ENCODE measurements around the gene CBFB.
"Not testable (repeated sequence)": the region's sequence is repeated elsewhere in the genome, so short reads cannot be mapped to it uniquely, and the experiment has no call there.

CBFB gene

DNA sequence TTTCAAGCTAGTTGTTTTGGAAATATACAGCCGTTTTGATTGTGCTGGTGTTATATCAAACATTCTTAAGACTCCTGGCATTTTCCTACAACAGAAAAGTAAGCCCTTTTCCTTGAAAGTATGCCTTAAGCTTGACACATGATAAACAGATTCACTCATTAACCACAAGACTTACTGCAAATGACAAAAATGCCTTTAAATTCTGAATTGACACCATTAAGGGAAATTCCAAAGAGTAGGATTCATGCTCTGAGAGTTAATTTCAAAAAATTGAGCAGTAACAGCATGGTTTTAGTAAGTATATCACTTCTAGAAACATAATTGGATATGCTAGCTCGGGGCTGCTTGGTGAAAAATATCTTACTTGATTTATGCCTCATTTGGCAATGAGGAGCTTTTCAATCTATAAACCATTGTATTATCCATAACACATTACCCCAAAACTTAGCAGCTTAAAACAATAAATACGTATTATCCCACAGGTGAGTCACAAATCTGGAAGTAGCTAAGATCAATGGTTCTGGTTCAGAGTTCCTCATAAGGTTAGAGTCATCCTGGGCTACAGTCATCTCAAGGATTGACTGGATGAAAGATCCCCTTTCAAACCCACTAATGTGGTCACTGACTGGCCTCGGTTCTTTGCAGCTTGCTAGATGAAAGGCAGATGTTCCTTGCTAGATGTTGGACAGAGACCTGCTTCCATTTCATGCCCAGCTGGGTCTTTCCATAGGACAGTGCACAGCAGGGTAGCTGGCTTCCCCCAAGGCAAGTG lies 72.5 kb downstream of the CBFB start:
- no peak for DNase-seq

- no peak for DNase-seq
Measured at GRCh38 chr16:67104061-67104460, 75.1 kb downstream of the CBFB start.

DNA sequence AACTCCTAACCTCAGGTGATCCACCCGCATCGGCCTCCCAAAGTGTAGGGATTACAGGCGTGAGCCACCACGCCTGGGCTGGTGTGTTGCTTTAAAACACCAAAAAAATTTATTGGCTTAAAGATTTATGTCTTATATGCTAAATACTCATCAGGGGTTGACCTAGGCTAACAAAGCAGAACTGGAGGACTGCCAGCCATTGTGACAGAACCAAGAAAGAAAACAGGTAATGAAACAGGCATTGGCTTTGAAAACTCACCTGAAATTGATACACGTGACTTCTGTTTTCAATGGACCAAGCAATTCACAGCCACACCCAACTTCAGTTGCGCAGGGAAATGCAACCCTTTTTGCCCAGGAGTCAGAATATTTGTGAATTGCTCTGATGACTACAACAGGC lies 75.9 kb downstream of the CBFB start:
- DNase-seq = peak; percentile 13

GRCh38 chr16:67105246-67105645 lies 76.3 kb downstream of the CBFB start:
- no peak for DNase-seq

DNA sequence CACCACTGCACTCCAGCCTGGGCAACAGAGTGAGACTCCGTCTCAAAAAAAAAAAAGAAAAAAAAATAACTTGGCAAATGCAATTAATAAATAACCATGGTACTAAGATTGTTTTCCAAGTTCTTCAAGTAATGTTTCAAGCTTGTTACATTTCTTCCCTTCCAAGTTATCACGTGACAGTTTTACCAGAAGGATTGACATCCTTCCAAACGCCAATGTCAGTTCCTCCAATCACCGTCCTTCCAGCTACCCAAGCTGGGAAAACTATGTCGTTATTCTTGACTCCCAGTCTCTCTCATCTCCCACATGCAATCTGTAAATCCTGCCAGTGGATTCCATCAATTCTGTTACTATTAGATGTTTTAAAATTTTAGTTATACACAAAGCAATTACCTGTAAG lies 76.9 kb downstream of the CBFB start:
- no peak for DNase-seq

- no peak for DNase-seq
Measured at GRCh38 chr16:67108489-67108888, 79.5 kb downstream of the CBFB start.

DNA sequence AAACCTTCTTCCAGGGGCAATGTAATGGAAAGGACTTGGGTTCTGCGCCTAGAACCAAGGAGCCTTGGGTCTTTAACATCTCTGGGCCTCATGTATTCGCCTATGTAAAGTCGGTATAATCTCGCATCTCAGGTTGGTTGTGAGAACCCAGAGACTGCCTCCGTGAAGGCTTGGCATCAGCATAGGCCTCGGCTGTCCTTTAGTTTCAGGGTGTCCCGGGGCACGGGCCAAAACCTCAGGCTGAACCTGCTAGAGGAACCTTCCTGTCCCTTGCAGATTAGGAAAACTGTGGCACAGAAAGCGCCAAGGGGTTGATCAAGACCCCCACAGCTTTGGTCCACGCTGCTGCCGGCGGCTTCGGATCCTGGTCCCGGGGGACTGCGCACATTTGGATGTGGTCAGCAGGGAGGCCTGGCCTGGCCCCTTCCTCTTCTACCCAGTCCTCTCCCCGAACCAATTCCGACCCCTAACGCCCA lies 80.0 kb downstream of the CBFB start:
- no peak for DNase-seq

GRCh38 chr16:67109407-67110135 lies 80.6 kb downstream of the CBFB start, which contains the start of gene PHAF1:
Gene PHAF1, plus strand, starts transcription at chr16:67109941. Its CDS starts 235 bp downstream, at chr16:67110176.
- DNase-seq = peak; percentile 73

GRCh38 chr16:67111951-67112444 lies 83.0 kb downstream of the CBFB start:
- DNase-seq = no peak

- no peak for DNase-seq
Measured at GRCh38 chr16:67112591-67113399, 83.8 kb downstream of the CBFB start.

- no peak for DNase-seq
Measured at GRCh38 chr16:67114793-67115192, 85.8 kb downstream of the CBFB start.

GRCh38 chr16:67115639-67116038 lies 86.7 kb downstream of the CBFB start:
- no peak for DNase-seq

GRCh38 chr16:67116388-67117311 lies 87.7 kb downstream of the CBFB start:
- DNase-seq = no peak

- no peak for DNase-seq
Measured at GRCh38 chr16:67117716-67118115, 88.8 kb downstream of the CBFB start.

GRCh38 chr16:67120025-67120424 lies 91.1 kb downstream of the CBFB start:
- no peak for DNase-seq

GRCh38 chr16:67122799-67123198 lies 93.8 kb downstream of the CBFB start:
- DNase-seq = not testable (repeated sequence)

DNA sequence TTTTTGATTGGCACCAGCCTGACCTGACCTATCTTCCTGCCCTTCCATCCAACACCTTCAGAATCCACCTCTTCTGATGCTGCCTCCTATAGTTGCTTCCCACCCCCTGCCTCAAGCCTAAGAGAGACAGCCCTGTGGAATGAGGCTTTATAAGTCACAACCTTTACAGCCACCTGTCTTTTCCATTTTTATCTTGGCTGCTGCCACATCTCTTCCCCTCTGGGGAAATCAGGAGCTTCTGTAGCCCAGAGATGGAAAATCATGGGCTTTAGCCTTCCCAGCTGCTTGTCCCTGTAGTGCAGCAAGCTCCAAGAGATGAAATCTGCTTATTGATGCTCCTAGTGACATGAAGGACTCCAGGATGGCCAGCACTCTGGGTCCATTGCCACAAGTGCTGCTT lies 99.5 kb downstream of the CBFB start:
- no peak for DNase-seq

DNA sequence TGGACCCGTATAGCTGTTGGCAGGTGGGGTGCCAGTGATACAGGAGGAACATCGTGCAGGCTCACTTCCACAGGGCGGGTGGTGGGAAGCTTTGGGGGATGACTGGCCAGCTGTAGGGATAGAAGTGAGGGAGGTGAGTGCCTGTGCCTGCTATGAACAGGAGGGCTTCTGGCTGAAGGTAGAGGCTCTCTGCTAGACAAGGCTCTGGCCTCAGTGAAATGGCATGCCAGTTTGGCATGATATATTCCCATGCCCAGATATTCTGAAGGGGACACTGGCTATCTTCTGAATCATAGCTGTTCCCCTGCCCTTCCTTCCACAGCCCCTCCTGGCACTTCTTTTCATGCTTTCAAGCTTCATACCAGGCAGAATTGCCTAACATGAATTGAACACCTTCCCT lies 99.9 kb downstream of the CBFB start:
- no peak for DNase-seq

- DNase-seq = no peak
Measured at GRCh38 chr16:67129422-67129821, 100.5 kb downstream of the CBFB start.

DNA sequence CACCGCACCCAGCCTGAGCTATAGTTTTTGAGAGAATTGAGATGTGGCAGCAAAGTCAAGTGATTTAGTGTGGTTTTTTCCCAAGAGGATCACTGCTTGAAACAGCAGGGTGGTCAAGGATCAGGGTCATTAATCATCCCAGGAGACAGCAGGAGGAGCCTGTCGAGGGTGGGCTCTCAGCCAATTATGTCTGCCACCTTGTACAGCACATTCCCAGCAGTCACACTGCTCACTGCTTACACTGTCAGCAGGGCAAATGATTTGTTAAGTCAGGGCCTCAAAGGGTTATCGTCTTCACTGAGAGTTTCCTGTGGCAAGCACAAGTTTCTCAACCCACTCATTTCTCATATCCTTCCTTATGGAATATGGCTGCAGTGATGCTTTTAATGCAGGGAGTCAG lies 108.7 kb downstream of the CBFB start:
- DNase-seq = no peak

DNA sequence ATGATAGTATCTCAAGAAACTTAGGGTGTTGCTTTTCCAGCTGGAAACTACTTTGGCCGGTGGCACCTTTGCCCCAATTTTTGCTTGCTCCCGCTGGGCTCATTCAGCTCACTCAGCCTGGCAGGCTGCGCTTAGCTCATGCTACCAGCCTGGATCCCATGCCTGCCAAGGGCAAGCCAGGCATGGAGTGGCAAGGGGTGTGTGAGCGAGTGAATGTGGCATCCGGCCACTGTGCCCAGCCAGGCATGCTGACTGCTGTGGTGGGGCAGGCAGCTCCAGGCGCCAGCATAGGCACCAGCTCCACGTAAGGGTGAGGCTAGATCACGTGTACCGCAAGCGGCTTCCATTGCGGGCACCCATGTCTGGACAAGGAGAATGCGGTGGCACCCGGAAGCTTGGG lies 112.4 kb downstream of the CBFB start:
- DNase-seq = no peak

DNA sequence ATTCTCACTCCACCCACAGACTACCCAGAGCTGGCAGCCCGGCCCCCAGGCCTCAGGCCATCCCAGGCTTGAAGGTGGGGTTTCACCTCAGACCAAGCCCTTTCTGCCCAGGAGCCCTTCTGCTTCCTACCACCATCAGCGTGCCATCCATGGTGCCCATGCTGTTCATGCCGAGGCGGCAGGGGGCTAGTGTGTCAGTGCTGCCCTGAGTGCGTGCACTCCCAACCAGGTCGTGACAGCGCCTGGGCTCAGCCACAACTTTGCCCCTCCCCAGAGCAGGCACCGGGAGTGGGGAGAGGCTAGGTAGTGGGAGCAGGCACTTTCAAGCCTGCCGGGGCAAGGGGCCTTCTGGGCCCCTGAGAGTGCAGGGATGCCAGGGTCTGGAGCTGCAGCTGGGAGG lies 113.4 kb downstream of the CBFB start:
- no peak for DNase-seq
